Measurements from ENCODE around the gene IKZF4.
"Not testable (repeated sequence)": the region's sequence is repeated elsewhere in the genome, so short reads cannot be mapped to it uniquely, and the experiment has no call there.

The IKZF4 gene

GRCh38 chr12:56034586-56035332 is 13.9 kb downstream of the IKZF4 start:
- no peak overlapping the region for H3K27ac Mint-ChIP-seq
- ATAC-seq (replicated peaks) (peak; percentile 69), DNase-seq (no peak)
- no peaks in the 10 kb centered on the region for H3K9me3 Mint-ChIP-seq
- H3K4me3 Mint-ChIP-seq = no peak overlapping the region
- H3K27me3 Mint-ChIP-seq = no peaks in the 10 kb centered on the region
- H3K36me3 Mint-ChIP-seq (ENCODE audit: insufficient read depth) = peaks cover 10% of the 10 kb centered on the region
- H3K4me1 Mint-ChIP-seq (ENCODE audit: low read depth in 2 of 2) = peaks cover 1 to 15% of the 10 kb centered on the region in 2 donors

- Mint-ChIP-seq H3K36me3 (ENCODE audit: insufficient read depth) (peaks cover 13% of the 10 kb centered on the region), H3K9me3 (no peaks in the 10 kb centered on the region), H3K27ac (peak overlapping the region; percentile 34 to 92), H3K27me3 (no peaks in the 10 kb centered on the region), H3K4me1 (ENCODE audit: low read depth in 2 of 2) (peaks cover 7 to 18% of the 10 kb centered on the region in 2 donors), H3K4me3 (peak overlapping the region in 1 of 2 donors; percentile 17)
- no peak for ATAC-seq (replicated peaks)
- DNase-seq = no peak
Measured at GRCh38 chr12:56037161-56037560, 16.3 kb downstream of the IKZF4 start.

- DNase-seq (no peak), ATAC-seq (replicated peaks) (no peak)
- Mint-ChIP-seq H3K27me3 (no peaks in the 10 kb centered on the region), H3K4me1 (ENCODE audit: low read depth in 2 of 2) (peaks cover 16 to 25% of the 10 kb centered on the region in 2 donors), H3K27ac (peak overlapping the region; percentile 34 to 92), H3K4me3 (peak overlapping the region; percentile 50 to 64), H3K36me3 (ENCODE audit: insufficient read depth) (peaks cover 23% of the 10 kb centered on the region), H3K9me3 (no peaks in the 10 kb centered on the region)
Measured at GRCh38 chr12:56038022-56038655, 17.3 kb downstream of the IKZF4 start.

- H3K4me3 Mint-ChIP-seq = peak overlapping the region in 1 of 2 donors; percentile 10
- peaks cover 41% of the 10 kb centered on the region for H3K36me3 Mint-ChIP-seq (ENCODE audit: insufficient read depth)
- ATAC-seq (replicated peaks) (no peak), DNase-seq (no peak)
- H3K4me1 Mint-ChIP-seq (ENCODE audit: low read depth in 2 of 2) = peaks cover 18 to 28% of the 10 kb centered on the region in 2 donors
- no peaks in the 10 kb centered on the region for H3K27me3 Mint-ChIP-seq
- no peaks in the 10 kb centered on the region for H3K9me3 Mint-ChIP-seq
- H3K27ac Mint-ChIP-seq = no peak overlapping the region
Measured at GRCh38 chr12:56040151-56040550, 19.3 kb downstream of the IKZF4 start.

GRCh38 chr12:56040963-56041551 is 20.2 kb downstream of the IKZF4 start:
- no peaks in the 10 kb centered on the region for H3K27me3 Mint-ChIP-seq
- H3K4me1 Mint-ChIP-seq (ENCODE audit: low read depth in 2 of 2) = peaks cover 18 to 29% of the 10 kb centered on the region in 2 donors
- peak overlapping the region; percentile 95 to 96 for H3K27ac Mint-ChIP-seq
- peaks cover 43% of the 10 kb centered on the region for H3K36me3 Mint-ChIP-seq (ENCODE audit: insufficient read depth)
- ATAC-seq (replicated peaks) = no peak
- H3K9me3 Mint-ChIP-seq = no peaks in the 10 kb centered on the region
- H3K4me3 Mint-ChIP-seq = peak overlapping the region; percentile 89 to 90
- no peak for DNase-seq

- no peaks in the 10 kb centered on the region for H3K27me3 Mint-ChIP-seq
- H3K9me3 Mint-ChIP-seq = no peaks in the 10 kb centered on the region
- H3K27ac Mint-ChIP-seq = peak within 1 kb of the TSS; percentile 95 to 96
- H3K4me3 Mint-ChIP-seq = peak within 1 kb of the TSS; percentile 89 to 90
- peaks cover 43% of the 10 kb centered on the region for H3K36me3 Mint-ChIP-seq (ENCODE audit: insufficient read depth)
- peak; percentile 87 to 90 (median 88) for DNase-seq
- H3K4me1 Mint-ChIP-seq (ENCODE audit: low read depth in 2 of 2) = peaks cover 18 to 34% of the 10 kb centered on the region in 2 donors
- peak; percentile 92 for ATAC-seq (replicated peaks)
Measured at GRCh38 chr12:56041552-56042429, 20.9 kb downstream of the IKZF4 start, which contains the start of gene RPS26. RPS26 (plus strand) TSS chr12:56041918; CDS start chr12:56042167, 249 bp downstream.

GRCh38 chr12:56042430-56042813 is 21.6 kb downstream of the IKZF4 start:
- H3K9me3 Mint-ChIP-seq; H3K27me3 Mint-ChIP-seq; ATAC-seq (replicated peaks): not testable (repeated sequence)
- Mint-ChIP-seq H3K4me1 (ENCODE audit: low read depth in 2 of 2) (peaks cover 18 to 31% of the 10 kb centered on the region in 2 donors), H3K36me3 (ENCODE audit: insufficient read depth) (peaks cover 49% of the 10 kb centered on the region), H3K4me3 (peak overlapping the region; percentile 89 to 90), H3K27ac (peak overlapping the region; percentile 95 to 96)
- peak in 1 of 3 experiments; percentile 28 for DNase-seq

- H3K9me3 Mint-ChIP-seq = no peaks in the 10 kb centered on the region
- H3K4me3 Mint-ChIP-seq = peak overlapping the region; percentile 89 to 90
- no peaks in the 10 kb centered on the region for H3K27me3 Mint-ChIP-seq
- ATAC-seq (replicated peaks) = no peak
- peaks cover 18 to 27% of the 10 kb centered on the region in 2 donors for H3K4me1 Mint-ChIP-seq (ENCODE audit: low read depth in 2 of 2)
- no peak for DNase-seq
- H3K27ac Mint-ChIP-seq = peak overlapping the region; percentile 95 to 96
- peaks cover 51% of the 10 kb centered on the region for H3K36me3 Mint-ChIP-seq (ENCODE audit: insufficient read depth)
Measured at GRCh38 chr12:56042843-56043242, 22.0 kb downstream of the IKZF4 start.

- no peak for DNase-seq
- no peak overlapping the region for H3K4me3 Mint-ChIP-seq
- peaks cover 18 to 24% of the 10 kb centered on the region in 2 donors for H3K4me1 Mint-ChIP-seq (ENCODE audit: low read depth in 2 of 2)
- ATAC-seq (replicated peaks) = no peak
- H3K27ac Mint-ChIP-seq = no peak overlapping the region
- H3K9me3 Mint-ChIP-seq = no peaks in the 10 kb centered on the region
- H3K36me3 Mint-ChIP-seq (ENCODE audit: insufficient read depth) = peaks cover 51% of the 10 kb centered on the region
- H3K27me3 Mint-ChIP-seq = no peaks in the 10 kb centered on the region
Measured at GRCh38 chr12:56046027-56046780, 25.4 kb downstream of the IKZF4 start.

- Mint-ChIP-seq H3K9me3 (no peaks in the 10 kb centered on the region), H3K4me1 (ENCODE audit: low read depth in 2 of 2) (peaks cover 5 to 6% of the 10 kb centered on the region in 2 donors)
Measured at GRCh38 chr12:56053407-56053893, 32.6 kb downstream of the IKZF4 start.

GRCh38 chr12:56059964-56060363 is 39.1 kb downstream of the IKZF4 start:
- not testable (repeated sequence) for H3K4me1 Mint-ChIP-seq (ENCODE audit: low read depth in 2 of 2); H3K4me3 Mint-ChIP-seq; H3K27me3 Mint-ChIP-seq; H3K9me3 Mint-ChIP-seq; ATAC-seq (replicated peaks); H3K36me3 Mint-ChIP-seq (ENCODE audit: insufficient read depth); DNase-seq; H3K27ac Mint-ChIP-seq

More at GRCh38 chr12:56053407-56053893, 32.6 kb downstream of the IKZF4 start:
- DNase-seq = no peak
- H3K27ac Mint-ChIP-seq = no peak overlapping the region
- no peaks in the 10 kb centered on the region for H3K27me3 Mint-ChIP-seq
- ATAC-seq (replicated peaks) = no peak
- no peaks in the 10 kb centered on the region for H3K36me3 Mint-ChIP-seq (ENCODE audit: insufficient read depth)
- H3K4me3 Mint-ChIP-seq = no peak overlapping the region

GRCh38 chr12:56061982-56062381 is 41.1 kb downstream of the IKZF4 start:
- H3K4me1 Mint-ChIP-seq (ENCODE audit: low read depth in 2 of 2) = no peaks in the 10 kb centered on the region
- H3K27ac Mint-ChIP-seq = no peak overlapping the region
- no peaks in the 10 kb centered on the region for H3K36me3 Mint-ChIP-seq (ENCODE audit: insufficient read depth)
- H3K9me3 Mint-ChIP-seq = no peaks in the 10 kb centered on the region
- peaks cover 0 to 8% of the 10 kb centered on the region in 2 donors for H3K27me3 Mint-ChIP-seq
- H3K4me3 Mint-ChIP-seq = no peak overlapping the region
- no peak for DNase-seq
- no peak for ATAC-seq (replicated peaks)
